LNCAP (cell line): Measurements from ENCODE around the gene WDR37.

Experiments
- TF ChIP-seq, protein P1 (sequence below): fragments of 450-650 bp; IDR thresholded peaks from 2 replicates; pipeline ENCODE4 v1.5.1; 2017; ENCODE audit warnings: mild to moderate bottlenecking

WDR37 gene

DNA sequence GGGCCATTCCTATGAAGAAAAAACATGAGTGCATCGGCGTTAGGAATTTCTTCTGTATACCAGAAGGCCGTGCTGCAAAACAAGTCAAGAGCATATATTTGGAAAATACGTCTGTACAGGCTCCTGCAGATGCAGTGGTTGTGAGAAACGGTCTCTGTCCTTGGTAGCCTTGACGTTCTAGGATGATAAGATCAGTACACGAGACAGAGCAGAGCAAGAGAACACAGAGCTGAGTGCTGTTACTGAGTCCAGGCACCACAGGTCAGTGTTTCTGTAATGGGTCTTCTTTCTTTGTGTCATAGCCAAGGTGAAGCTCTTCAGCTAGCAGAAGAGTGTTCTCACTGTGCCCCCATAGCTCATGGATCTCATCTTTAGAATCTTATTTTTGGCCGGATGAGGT lies 62.8 kb downstream of the WDR37 start:
- TF ChIP-seq, protein P1, sequence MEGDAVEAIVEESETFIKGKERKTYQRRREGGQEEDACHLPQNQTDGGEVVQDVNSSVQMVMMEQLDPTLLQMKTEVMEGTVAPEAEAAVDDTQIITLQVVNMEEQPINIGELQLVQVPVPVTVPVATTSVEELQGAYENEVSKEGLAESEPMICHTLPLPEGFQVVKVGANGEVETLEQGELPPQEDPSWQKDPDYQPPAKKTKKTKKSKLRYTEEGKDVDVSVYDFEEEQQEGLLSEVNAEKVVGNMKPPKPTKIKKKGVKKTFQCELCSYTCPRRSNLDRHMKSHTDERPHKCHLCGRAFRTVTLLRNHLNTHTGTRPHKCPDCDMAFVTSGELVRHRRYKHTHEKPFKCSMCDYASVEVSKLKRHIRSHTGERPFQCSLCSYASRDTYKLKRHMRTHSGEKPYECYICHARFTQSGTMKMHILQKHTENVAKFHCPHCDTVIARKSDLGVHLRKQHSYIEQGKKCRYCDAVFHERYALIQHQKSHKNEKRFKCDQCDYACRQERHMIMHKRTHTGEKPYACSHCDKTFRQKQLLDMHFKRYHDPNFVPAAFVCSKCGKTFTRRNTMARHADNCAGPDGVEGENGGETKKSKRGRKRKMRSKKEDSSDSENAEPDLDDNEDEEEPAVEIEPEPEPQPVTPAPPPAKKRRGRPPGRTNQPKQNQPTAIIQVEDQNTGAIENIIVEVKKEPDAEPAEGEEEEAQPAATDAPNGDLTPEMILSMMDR, result no peak

DNA sequence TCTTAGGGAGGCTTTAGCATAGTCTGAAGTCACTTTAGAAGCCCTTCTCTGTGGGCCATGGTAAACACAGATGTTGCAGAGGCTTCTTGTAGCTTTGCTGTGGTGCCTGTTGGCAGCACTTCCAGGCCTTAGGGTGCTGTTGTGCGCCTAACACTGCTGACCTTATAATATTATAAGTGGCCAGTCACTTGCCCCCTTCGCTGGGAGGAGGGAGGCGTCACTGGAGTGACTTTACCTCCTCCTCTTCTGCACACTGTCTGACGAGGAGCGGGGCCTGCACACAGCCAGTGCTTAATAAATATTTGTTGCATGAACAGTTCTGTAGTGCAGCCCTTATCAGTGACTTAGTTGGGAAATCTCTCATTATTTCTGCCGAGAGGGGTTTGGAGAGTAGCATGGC lies 63.3 kb downstream of the WDR37 start:
- TF ChIP-seq, protein P1, result no peak

- TF ChIP-seq, protein P1, result no peak
Measured at GRCh38 chr10:1120306-1120705, 64.1 kb downstream of the WDR37 start.

GRCh38 chr10:1120801-1121211 lies 64.6 kb downstream of the WDR37 start:
- TF ChIP-seq, protein P1, result no peak

GRCh38 chr10:1121271-1121970 lies 65.2 kb downstream of the WDR37 start:
- TF ChIP-seq, protein P1, result no peak

DNA sequence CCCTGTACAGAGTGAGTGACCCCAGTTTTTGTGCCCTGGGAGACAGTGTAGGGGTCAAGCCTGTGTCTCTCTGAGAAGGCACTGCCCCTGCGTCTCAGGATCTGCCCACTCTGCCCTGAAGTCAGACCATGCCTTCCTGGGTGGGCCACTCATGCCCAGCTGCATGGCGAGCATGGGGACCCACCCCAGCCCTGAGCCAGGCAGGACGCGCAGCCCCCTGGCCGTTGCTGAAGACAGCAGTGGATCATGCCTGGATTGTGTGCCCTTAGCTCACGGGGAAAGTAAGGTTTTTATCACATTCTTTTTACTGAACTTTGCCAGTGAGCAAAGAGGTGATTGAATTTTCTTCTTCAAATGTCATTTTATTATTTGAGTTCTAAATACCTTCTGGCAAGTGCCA lies 66.2 kb downstream of the WDR37 start:
- TF ChIP-seq, protein P1, result no peak

DNA sequence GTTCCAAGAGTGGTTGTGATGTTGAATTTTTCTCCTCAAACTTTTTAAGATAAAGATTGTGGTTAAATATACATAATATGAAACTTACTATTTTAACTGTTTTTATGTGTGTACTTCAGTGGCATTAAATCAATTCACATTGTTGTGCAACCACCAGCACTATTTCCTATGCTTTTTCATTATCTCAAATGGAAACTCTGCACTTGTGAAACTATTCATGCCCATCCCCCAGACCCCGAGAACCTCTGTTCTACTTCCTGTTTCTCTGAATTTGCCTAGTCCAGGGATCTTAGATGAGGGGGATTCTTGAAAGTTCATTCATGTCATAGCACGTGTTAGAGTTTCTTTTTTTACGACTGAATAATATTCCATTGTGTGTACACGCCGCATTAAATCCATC lies 67.0 kb downstream of the WDR37 start:
- TF ChIP-seq, protein P1, result no peak

DNA sequence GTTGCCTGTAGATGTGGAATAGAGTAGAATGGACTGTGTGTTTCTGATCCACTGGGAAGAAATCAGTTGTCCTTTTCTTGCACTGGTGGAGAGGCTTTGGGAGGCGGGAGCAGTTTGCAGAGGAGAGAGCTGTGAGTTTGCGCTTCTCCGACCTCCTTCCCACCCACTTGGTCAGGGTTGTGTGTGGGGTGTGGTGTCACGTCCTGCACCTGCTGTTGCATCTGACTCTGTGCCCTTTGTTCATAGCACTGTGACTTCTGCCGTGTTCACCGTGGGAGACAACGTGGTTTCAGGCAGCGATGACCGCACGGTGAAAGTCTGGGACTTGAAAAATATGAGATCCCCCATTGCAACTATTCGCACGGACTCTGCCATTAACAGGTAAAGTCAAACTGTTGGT lies 67.8 kb downstream of the WDR37 start:
- TF ChIP-seq, protein P1, result no peak
